Right ventricle myocardium inferior (tissue), 1 donor: ENCODE results near the gene ALKBH5. TPM values are rescaled to one million over a fixed set of nuclear protein-coding genes. Genes with fewer than 3 reads are reported as not detected.

ENCODE experiments used
- ATAC-seq: fragments of 200-7000 bp; cut with Tn5 transposase; one replicate; pipeline ENCODE4 v1.9.1; 2020; ENCODE audit warnings: mild to moderate bottlenecking, moderate library complexity
- DNase-seq: peaks from one replicate; pipeline ENCODE4 v3.0.0; 2021; ENCODE audit errors: missing footprints
- intact Hi-C: fragments of 100-400 bp; cut with DNase I; formaldehyde crosslinking; loops from one replicate; pipeline ENCODE4 v1.11.0; 2022
- long read RNA-seq: library from polyadenylated mRNA; unstranded; transcript quantifications from one replicate; pipeline ENCODE4 v2.0.0, GENCODE V29; 2021
- total RNA-seq: library from RNA; stranded (reverse); fragmentation: NEBNext Ultra II Directional; extraction: Animal tissue kit (Norgen Biotek cat#: 25700); gene quantifications from one replicate; pipeline ENCODE4 v1.2.1, GENCODE V29; 2021
- donor health status: DM: no; HTN: yes; CAD: no; lungs with severe emphysema.

The ALKBH5 gene
- 183 TPM for total RNA-seq
- long read RNA-seq, transcript ALKBH5-201 (4 exons, 2,748 nt), result major isoform, 321 of 349 reads
- long read RNA-seq, partial matches to known transcripts, result 18 of 349 reads
- long read RNA-seq, other reads (novel, unspliced or antisense), result 9 of 349 reads

DNA sequence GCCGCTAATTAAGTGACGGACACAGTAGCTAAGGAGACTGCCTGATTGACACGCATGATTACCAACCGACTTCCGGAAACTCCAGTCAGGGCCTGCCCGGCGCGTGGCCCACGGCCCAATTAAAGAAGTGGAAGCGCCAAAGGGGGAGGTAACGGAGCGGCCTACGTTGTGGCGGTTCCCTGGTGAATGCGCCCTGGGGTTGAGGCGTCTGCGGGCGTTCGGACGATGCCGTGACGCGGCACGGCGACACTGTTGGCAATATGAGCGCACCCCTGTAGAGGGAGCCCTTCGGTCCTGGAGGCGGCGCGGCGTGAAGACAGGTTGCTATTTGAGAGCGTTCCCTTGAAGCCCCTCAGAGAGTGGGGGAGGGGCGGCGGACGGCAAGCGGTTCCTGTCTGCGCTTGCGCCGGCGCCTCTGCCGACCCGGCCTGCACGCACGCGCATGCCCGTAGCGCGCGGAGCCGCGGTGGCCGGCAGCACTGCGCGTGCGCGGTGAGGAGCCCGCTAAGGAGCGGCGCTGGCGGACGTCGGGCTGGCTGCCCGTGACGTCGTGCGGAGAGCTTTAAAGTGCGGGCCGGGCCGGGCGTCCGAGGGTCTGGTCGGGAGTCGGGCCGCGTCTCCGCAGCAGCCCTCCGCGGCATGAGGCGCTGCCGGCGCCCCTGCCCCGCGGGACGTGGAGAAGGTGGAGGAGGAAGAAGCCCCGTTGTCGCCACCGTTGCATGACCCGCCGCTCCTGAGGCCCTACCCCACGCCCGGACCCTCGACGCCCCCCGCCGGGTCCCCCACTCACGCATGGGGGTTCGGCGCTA lies at the start of gene ALKBH5:
ALKBH5 (plus strand) TSS at position 495 of the 809 bp plus-strand sequence. CDS start 416 bp downstream, outside the sequence.
- DNase-seq, result peak; percentile 99
- peak; percentile 93 for ATAC-seq
- intact Hi-C loops, result loop anchor here (1.0 to 5.0 kb wide), 3 partner anchors 34 to 96 kb away; partner anchors contain the start of gene DRG2

GRCh38 chr17:18136357-18136756 lies 47.3 kb upstream of the ALKBH5 start:
- ATAC-seq (no peak), DNase-seq (no peak)
- intact Hi-C loops, result no loop called here

- intact Hi-C loops, result no loop called here
- ATAC-seq (no peak), DNase-seq (peak; percentile 16)
Observed at GRCh38 chr17:18138065-18138749, 45.4 kb upstream of the ALKBH5 start.

DNA sequence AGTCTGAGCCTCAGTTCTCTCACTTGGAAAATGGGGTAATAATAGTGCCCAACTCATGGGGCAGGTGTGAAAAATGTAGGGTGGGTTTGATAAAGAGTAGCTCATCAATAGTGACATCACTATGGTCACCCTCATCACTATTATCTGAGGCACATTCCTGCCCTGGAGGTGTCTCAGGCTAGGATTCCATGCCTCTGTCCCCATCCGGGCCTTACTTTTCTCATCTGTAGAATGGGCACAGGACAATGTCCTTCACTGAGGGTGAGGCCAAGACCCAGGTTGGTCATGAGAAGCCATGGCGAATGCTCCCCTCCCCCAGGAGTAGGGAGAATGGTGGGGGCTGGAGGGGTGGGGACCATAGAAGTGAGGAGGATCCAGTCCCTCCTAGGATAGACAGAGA lies 44.5 kb upstream of the ALKBH5 start:
- DNase-seq, result no peak
- ATAC-seq, result no peak
- intact Hi-C loops, result no loop called here

- intact Hi-C loops, result no loop called here
- ATAC-seq (no peak), DNase-seq (no peak)
Observed at GRCh38 chr17:18139498-18139897, 44.1 kb upstream of the ALKBH5 start.

DNA sequence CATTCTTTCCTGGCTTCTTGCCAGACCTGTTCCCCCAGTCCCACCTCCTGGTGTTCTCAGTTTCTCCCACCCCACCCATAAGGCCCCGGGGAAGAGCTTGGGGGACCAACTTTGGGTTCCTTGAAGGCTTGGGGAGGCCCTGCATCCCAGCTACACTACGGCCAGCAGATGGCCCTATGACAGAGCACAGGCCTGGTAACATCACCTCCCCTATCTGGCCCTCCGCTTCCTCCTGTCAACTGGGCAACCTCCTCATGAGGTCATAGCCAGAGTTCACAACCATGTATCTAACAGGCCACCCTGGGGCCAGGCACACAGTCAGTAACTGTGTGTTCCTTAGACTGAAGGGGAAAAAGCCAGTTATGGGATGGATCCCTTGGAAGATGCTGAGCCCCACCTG lies 43.7 kb upstream of the ALKBH5 start:
- no peak for DNase-seq
- ATAC-seq, result no peak
- intact Hi-C loops, result loop anchor here (1.0 to 5.0 kb wide), 3 partner anchors 42 to 120 kb away; partner anchors contain the start of genes ALKBH5 and MIEF2

DNA sequence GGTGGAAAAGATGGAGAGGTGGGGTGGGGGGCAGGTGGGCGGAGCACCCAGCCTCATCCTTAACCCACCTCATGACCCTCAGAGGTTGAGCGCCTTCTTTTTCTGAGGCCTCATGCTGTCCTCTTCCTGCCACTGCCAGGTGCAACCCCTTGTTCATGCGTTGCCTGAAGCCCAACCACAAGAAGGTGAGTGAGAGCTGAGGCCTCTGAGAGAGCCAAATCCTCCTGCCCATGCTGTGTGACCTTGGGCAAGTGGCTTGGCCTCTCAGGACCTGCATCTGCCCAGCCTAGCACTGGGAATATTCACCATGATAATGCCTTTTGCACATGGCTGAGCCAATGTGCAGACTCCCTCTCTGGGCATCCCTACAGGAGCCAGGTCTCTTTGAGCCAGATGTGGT lies 43.0 kb upstream of the ALKBH5 start:
- intact Hi-C loops, result loop anchor here (1.0 to 5.0 kb wide), 3 partner anchors 42 to 120 kb away; partner anchors contain the start of genes ALKBH5 and MIEF2
- ATAC-seq, result no peak

DNA sequence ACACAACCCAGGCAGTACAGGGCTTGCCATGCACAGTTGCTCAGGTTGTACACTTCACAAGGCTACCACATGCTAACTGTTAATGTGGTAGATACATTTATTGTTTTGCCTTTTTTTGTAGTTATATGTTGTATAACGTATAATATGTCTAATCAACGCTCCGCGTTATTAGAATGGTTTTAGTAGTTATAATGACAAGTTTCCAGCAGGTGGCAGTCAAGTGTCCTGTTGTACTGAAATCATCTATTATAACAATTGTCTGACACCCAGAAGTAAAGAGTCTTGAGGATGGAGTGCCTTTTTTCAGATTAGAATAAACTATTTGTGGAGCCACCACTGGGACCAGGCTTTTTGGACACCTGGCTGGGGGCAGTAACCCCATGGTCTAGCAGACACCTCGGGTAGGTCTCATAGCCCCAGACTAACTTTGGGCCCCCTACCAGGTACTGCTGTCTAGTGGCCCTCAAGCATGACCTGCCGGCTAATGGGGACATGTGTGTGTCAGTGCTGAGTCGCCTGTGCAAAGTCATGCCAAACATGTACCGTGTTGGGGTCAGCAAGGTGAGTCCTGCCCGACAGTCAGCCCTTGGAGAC lies 42.3 kb upstream of the ALKBH5 start:
- DNase-seq, result peak; percentile 20
- no peak for ATAC-seq
- intact Hi-C loops, result loop anchor here (5.0 kb wide), 2 partner anchors 41 to 76 kb away; partner anchors contain the start of gene ALKBH5

More for the DNA sequence above, 43.0 kb upstream of the ALKBH5 start:
- peak; percentile 11 for DNase-seq

- no peak for DNase-seq
- ATAC-seq, result no peak
- intact Hi-C loops, result loop anchor here (5.0 kb wide), 2 partner anchors 40 to 75 kb away; partner anchors contain the start of gene ALKBH5
Observed at GRCh38 chr17:18142417-18142816, 41.2 kb upstream of the ALKBH5 start.

- ATAC-seq, result no peak
Observed at GRCh38 chr17:18143044-18143936, 40.3 kb upstream of the ALKBH5 start.

GRCh38 chr17:18144261-18144660 lies 39.4 kb upstream of the ALKBH5 start:
- DNase-seq (no peak), ATAC-seq (no peak)
- intact Hi-C loops, result loop anchor here (5.0 kb wide), 2 partner anchors 38 to 73 kb away; partner anchors contain the start of gene ALKBH5

More at GRCh38 chr17:18143044-18143936, 40.3 kb upstream of the ALKBH5 start:
- intact Hi-C loops, result loop anchor here (5.0 kb wide), 2 partner anchors 39 to 74 kb away; partner anchors contain the start of gene ALKBH5
- no peak for DNase-seq

DNA sequence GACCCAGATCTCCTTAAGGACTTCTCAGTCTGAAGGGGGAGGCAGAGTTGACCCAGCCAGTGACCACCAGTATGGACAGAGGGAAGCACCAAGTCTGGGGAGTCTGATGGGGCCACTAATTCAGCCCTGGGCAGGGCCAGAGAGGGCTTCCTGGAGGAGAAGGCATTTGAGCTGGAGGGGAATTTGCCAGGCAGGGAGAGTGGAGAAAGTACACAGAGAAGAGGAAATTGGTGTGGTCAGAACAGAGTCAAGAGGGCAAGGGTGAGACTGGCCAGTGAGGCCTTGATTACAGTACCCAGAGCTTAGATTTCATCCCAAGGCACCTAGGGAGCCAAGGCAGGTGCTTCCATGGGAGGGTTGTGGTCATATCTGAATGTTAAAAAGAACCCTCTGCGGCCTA lies 38.8 kb upstream of the ALKBH5 start:
- no peak for ATAC-seq
- DNase-seq, result no peak
- intact Hi-C loops, result loop anchor here (5.0 kb wide), 2 partner anchors 37 to 72 kb away; partner anchors contain the start of gene ALKBH5

DNA sequence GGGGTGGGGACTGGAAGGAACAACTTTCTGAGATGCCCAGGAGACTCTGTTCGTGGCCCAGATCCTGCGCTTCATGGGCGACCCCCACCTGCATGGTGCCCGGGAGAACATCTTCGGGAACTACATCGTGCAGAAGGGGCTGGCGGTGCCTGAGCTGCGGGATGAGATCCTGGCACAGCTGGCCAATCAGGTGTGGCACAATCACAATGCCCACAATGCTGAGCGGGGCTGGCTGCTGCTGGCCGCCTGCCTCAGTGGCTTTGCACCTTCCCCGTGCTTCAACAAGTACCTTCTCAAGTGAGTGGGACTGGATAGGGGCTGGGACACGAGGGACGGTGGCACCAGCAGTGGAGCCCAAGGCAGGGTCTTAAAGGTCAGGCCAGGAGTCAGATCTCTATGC lies 37.8 kb upstream of the ALKBH5 start:
- DNase-seq (no peak), ATAC-seq (no peak)
- intact Hi-C loops, result no loop called here

DNA sequence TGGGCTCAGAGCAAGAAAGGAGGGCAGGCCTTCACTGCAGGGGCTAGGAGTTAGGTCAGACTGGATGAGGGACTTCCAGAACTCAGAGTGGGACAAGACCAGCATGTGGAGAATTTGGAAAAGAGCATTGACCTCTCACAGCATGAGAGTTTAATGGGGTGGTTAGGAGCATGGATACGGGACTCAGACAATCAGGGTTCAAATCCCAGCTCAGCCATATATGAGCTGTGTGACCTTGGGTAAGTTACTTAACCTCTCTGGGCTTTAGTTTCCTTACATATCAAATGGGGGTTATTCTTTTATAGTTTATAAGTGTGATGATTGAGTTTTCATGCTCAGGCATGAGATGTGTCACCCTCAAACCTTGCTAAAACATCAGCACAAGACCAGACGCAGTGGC lies 37.4 kb upstream of the ALKBH5 start:
- ATAC-seq (no peak), DNase-seq (no peak)
- intact Hi-C loops, result no loop called here

GRCh38 chr17:18146980-18147379 lies 36.6 kb upstream of the ALKBH5 start:
- ATAC-seq (no peak), DNase-seq (no peak)
- intact Hi-C loops, result no loop called here

DNA sequence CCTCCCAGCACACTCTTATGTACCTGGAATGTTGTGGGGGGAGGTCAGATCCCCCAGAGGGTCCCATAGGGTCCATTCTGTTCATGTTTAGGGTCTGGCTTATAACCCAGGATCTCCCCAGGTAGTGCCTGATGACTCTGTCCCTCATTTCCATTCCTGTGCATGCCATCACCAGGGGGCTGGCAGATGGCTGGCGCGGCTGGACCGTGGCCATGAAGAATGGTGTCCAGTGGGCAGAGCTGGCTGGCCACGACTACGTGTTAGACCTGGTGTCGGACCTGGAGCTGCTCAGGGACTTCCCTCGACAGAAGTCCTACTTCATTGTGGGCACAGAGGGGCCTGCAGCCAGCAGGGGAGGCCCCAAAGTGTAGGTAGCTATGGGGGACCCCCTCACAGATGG lies 35.0 kb upstream of the ALKBH5 start:
- DNase-seq (no peak), ATAC-seq (no peak)
- intact Hi-C loops, result no loop called here

DNA sequence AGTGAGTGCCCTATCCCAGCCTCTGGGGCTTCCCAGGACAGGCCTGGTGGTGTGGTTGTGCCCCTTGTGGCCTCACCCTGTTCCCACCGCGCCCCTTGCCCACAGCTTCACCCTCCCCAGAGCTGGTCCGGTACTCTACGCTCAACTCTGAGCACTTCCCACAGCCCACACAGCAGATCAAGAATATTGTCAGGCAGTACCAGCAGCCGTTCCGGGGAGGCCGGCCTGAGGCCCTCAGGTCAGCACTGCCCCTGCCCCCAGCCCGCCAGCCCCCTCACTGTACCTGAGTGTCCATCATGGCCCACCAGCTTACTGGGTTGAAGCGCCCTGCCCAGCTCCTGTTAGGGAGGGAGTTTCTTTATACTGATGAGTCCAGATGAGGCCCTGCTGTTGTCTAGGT lies 32.3 kb upstream of the ALKBH5 start:
- intact Hi-C loops, result no loop called here
- ATAC-seq, result no peak
- DNase-seq, result no peak

- ATAC-seq (no peak), DNase-seq (no peak)
- intact Hi-C loops, result no loop called here
Observed at GRCh38 chr17:18155179-18155578, 28.4 kb upstream of the ALKBH5 start.
